Uterus (tissue), 4 donors: ENCODE results near the gene PLEKHJ1. TPM values are rescaled to one million over a fixed set of nuclear protein-coding genes. Genes with fewer than 3 reads are reported as not detected.
"Not testable (repeated sequence)": the region's sequence is repeated elsewhere in the genome, so short reads cannot be mapped to it uniquely, and the experiment has no call there.

Source experiments
- DNase-seq, 2 donors: peaks; one replicate each; pipeline ENCODE4 v3.0.0-alpha.2; 2019 to 2020
- H3K27ac ChIP-seq, 2 donors: fragments of 200-600 bp; sonication (generic); 1 replicate in 1 of 2; 2 replicates in 1 of 2; pipeline ENCODE4 v1.5.1; 2016 to 2018
- H3K27me3 ChIP-seq, 2 donors: fragments of 200-600 bp; sonication (generic); one replicate each; pipeline ENCODE4 v1.5.1; 2018 to 2019; ENCODE audit warnings: control low read depth in 1 of 2
- H3K36me3 ChIP-seq, 2 donors: fragments of 200-600 bp; sonication (generic); one replicate each; pipeline ENCODE4 v1.5.1; 2019; ENCODE audit warnings: control low read depth in 1 of 2
- H3K4me1 ChIP-seq, 2 donors: fragments of 200-600 bp; sonication (generic); one replicate each; pipeline ENCODE4 v1.5.1; 2018 to 2019; ENCODE audit warnings: control low read depth in 1 of 2
- H3K4me3 ChIP-seq, 2 donors: fragments of 200-600 bp; sonication (generic); 1 replicate in 1 of 2; 2 replicates in 1 of 2; pipeline ENCODE4 v1.5.1; 2018 to 2019; ENCODE audit warnings: mild to moderate bottlenecking in 1 of 2
- H3K9me3 ChIP-seq, 2 donors: fragments of 200-600 bp; sonication (generic); one replicate each; pipeline ENCODE4 v1.5.1; 2019; ENCODE audit warnings: control low read depth in 1 of 2
- POLR2A ChIP-seq, 2 donors: fragments of 450-650 bp; IDR thresholded peaks; one replicate each; pipeline ENCODE4 v1.6.1; 2016; ENCODE audit warnings: antibody characterized with exemption in 2 of 2, mild to moderate bottlenecking in 1 of 2, moderate library complexity in 1 of 2
- intact Hi-C: fragments of 100-400 bp; cut with DNase I; formaldehyde crosslinking; loops from one replicate; pipeline ENCODE4 v1.15.1; 2023; ENCODE audit warnings: low total_unique reads
- total RNA-seq, 4 donors: library from RNA; depleted of rRNA in 3 of 4; stranded (reverse); fragments of >200 nt in 3 of 4; gene quantifications; one replicate each; pipeline versions ENCODE4 v1.1.0 to v1.2.4, GENCODE V29; 2014 to 2023
- TF ChIP-seq, protein P1 (sequence below), 4 experiments: fragments of 200-600 bp in 2 of 4; fragments of 450-650 bp in 2 of 4; sonication (generic) in 2 of 4; IDR thresholded peaks; one replicate each; pipeline ENCODE4 v1.5.1; 2016 to 2019; ENCODE audit warnings: antibody characterized with exemption in 4 of 4, mild to moderate bottlenecking in 2 of 4, moderate library complexity in 1 of 4
- donor health status: DM: yes; HTN: yes; CAD: no.

PLEKHJ1 gene, protein sequence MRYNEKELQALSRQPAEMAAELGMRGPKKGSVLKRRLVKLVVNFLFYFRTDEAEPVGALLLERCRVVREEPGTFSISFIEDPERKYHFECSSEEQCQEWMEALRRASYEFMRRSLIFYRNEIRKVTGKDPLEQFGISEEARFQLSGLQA
- total RNA-seq, result 10 to 100 TPM in 3 of 4 donors, 1 to 10 TPM in 1; 5.9 to 56.7 (median 30.1) TPM

DNA sequence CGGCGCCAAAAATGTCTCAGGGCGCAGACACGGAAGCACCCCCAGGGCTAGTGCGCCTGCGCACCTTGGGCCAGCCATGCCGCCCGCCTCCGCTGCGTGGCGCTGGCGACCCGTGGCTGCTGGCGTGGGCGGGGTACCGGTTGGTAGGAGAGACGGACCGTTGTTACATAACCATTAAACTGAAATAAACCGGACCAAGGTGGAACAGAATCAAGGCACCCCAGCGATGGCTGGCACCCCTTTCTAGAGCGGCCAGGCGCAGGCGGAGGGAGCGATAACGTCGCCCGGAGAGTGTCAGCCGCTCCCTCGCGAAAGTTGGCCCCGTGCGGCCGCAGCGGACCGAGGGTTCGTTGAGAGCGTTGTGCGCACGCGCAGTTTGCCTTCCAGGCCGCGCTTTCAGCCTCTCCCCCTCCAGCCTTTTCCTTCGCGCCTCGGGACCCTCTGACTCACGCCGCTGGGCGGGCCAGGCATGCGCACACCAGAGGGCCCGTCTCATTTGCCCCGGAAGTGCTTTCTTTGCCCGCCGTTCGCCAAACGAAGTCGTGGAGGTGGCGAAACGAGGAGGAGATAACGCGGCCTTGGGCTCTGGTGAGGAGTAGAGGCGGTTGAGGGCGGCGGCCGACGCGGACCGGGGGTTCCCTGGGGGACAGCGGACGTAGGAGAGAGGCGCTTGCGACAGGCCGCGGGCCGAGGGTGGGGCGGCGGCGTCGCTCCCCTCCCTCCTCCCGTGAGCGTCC lies at the start of gene PLEKHJ1, which contains the start of gene SF3A2:
Gene PLEKHJ1, minus strand, starts transcription at position 16 of the 737 bp plus-strand sequence. CDS start 81 bp downstream, outside the sequence.
Gene SF3A2, plus strand, starts transcription at position 511 of the 737 bp plus-strand sequence. CDS start 6,595 bp downstream, outside the sequence.
- peak; percentile 97 to 99 for DNase-seq
- Histone ChIP-seq H3K27me3 (no peaks in the 10 kb centered on the region), H3K27ac (peak within 1 kb of the TSS; percentile 99), H3K4me1 (peaks cover 13 to 45% of the 10 kb centered on the region in 2 donors), H3K9me3 (no peaks in the 10 kb centered on the region), H3K4me3 (peak within 1 kb of the TSS; percentile 92 to 93), H3K36me3 (no peaks in the 10 kb centered on the region)
- peak; percentile 47 to 76 for TF ChIP-seq POLR2A (IDR thresholded peaks at IDR 0.05)
- TF ChIP-seq, protein P1, sequence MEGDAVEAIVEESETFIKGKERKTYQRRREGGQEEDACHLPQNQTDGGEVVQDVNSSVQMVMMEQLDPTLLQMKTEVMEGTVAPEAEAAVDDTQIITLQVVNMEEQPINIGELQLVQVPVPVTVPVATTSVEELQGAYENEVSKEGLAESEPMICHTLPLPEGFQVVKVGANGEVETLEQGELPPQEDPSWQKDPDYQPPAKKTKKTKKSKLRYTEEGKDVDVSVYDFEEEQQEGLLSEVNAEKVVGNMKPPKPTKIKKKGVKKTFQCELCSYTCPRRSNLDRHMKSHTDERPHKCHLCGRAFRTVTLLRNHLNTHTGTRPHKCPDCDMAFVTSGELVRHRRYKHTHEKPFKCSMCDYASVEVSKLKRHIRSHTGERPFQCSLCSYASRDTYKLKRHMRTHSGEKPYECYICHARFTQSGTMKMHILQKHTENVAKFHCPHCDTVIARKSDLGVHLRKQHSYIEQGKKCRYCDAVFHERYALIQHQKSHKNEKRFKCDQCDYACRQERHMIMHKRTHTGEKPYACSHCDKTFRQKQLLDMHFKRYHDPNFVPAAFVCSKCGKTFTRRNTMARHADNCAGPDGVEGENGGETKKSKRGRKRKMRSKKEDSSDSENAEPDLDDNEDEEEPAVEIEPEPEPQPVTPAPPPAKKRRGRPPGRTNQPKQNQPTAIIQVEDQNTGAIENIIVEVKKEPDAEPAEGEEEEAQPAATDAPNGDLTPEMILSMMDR (IDR thresholded peaks at IDR 0.05), result peak; percentile 99 to 100 (median 99)
- intact Hi-C loops, result loop anchor here (5.0 kb wide), 1 partner anchor 36 kb away; no protein-coding TSS in a partner anchor

DNA sequence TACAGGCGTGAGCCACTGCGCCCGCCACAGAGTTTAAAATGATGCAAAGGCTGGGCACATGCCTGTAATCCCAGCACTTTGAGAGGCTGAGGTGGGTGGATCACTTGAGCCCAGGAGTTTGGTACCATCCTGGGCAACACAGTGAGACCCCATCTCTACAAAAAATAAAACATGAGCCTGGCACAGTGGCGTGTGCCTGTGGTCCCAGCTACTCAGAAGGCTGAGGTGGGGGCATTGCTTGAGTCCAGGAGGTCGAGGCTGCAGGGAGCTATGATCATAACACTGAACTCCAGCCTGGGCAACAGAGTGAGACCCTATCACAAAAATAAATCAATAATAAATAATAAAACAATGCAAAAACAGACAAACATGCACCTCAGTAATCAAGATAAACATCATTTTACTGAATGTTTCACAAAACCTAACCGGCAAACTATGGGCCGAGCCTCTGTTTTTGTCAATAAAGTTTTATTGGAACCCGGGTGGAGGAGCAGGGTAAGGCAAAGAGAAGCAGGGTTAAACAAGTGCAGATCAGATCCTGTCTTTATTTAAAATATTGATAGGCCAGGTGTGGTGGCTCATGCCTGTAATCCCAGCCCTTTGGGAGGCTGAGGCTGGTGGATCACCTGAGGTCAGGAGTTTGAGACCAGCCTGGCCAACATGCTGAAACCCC lies 47.8 kb upstream of the PLEKHJ1 start:
- Histone ChIP-seq H3K4me3 (no peak overlapping the region), H3K27ac (no peak overlapping the region), H3K27me3 (no peaks in the 10 kb centered on the region), H3K9me3 (no peaks in the 10 kb centered on the region), H3K4me1 (peaks cover 0 to 13% of the 10 kb centered on the region in 2 donors), H3K36me3 (no peaks in the 10 kb centered on the region)
- TF ChIP-seq, protein P1 (IDR thresholded peaks at IDR 0.05), result no peak
- no peak for DNase-seq
- intact Hi-C loops, result no loop called here

DNA sequence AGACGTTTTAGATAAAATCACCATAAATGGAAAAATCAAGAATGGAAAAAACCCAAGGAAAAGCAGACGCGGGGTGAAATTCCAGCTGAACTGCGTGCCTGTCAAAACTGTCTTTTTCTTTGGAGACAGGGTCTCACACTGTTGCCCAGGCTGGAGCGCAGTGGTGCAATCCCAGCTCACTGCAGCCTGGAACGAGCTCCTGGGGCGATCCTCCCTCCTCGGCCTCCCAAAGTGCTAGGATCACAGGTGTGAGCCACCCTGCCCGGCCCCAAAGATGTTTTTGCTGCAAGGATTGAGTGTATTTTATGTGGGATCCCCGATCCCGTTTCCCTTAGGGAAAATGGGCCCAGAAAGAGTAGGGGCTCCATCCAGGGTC lies 46.7 kb upstream of the PLEKHJ1 start:
- TF ChIP-seq POLR2A (IDR thresholded peaks at IDR 0.05), result no peak
- TF ChIP-seq, protein P1 (IDR thresholded peaks at IDR 0.05), result no peak
- Histone ChIP-seq H3K36me3 (no peaks in the 10 kb centered on the region), H3K9me3 (no peaks in the 10 kb centered on the region), H3K27ac (no peak overlapping the region), H3K4me1 (peaks cover 0 to 13% of the 10 kb centered on the region in 2 donors), H3K4me3 (no peak overlapping the region), H3K27me3 (no peaks in the 10 kb centered on the region)
- intact Hi-C loops, result no loop called here
- DNase-seq, result no peak

DNA sequence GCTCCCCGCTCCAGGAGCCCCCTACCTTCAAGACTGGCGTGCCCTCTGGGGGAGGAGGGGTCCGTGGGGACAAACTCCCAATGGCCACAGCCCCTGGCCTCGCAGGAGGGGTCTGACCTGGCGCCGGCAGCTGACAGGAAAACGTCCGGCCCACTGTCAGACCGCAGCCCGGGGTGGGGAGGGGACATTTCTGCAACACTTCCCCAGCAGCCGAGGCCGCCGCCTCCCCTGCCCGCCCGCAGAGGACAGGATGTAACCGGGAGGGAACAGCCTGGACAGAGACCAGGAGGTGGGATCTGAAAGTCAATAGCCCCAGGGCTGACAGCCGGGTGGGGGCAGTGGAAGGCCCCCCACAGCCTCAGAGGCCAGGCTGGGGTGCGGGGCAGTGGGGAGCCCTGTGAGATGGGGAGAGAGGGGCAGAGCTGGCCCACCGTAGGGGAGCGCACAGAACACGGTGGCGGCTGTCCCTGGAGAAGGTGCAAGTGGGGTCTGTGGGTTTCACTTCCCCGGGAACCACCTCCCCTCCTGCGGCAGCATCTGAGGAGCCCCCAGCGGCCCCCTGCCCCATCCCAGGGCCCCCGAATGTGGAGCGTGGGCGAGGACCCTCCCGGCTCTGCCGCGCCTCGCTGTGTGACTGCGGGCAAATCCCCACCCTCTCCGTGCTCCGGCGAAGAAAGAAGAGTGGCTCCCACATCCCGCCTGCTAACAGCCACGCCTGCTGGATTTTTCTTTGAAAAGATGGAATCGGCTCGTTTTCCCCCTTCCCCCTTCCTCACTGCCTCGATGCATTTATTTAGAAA lies 46.1 kb upstream of the PLEKHJ1 start, which contains the start of gene PEAK3:
Gene PEAK3, minus strand, starts transcription at position 114 of the 800 bp plus-strand sequence. CDS start 1,244 bp downstream, outside the sequence.
- TF ChIP-seq, protein P1 (IDR thresholded peaks at IDR 0.05), result no peak
- TF ChIP-seq POLR2A (IDR thresholded peaks at IDR 0.05), result no peak
- Histone ChIP-seq H3K27ac (no peak within 1 kb of the TSS), H3K36me3 (no peaks in the 10 kb centered on the region), H3K4me3 (peak within 1 kb of the TSS in 1 of 2 donors; percentile 23), H3K27me3 (no peaks in the 10 kb centered on the region), H3K9me3 (no peaks in the 10 kb centered on the region), H3K4me1 (peaks cover 0 to 13% of the 10 kb centered on the region in 2 donors)
- intact Hi-C loops, result no loop called here
- DNase-seq, result peak; percentile 49 to 51

DNA sequence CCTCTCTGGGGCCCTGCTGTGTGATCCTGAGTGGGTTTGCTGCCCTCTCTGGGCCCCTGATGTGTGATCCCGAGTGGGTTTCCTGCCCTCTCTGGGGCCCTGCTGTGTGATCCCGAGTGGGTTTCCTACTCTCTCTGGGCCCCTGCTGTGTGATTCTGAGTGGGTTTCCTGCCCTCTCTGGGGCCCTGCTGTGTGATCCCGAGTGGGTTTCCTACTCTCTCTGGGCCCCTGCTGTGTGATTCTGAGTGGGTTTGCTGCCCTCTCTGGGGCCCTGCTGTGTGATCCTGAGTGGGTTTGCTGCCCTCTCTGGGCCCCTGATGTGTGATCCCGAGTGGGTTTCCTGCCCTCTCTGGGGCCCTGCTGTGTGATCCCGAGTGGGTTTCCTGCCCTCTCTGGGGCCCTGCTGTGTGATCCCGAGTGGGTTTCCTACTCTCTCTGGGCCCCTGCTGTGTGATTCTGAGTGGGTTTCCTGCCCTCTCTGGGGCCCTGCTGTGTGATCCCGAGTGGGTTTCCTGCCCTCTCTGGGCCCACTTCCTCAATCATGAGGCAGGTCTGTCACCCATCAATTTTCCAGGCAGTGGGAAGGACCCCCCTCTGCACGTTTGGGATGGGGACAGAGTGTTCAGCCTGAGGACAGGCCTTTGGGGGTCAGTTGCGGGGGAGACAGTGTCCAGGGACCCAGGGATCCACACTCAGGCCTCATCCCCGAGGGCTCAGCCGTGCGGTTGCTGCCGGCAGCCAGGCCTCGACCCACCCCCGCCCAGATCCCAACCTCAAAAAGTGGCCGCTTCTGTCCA lies 45.3 kb upstream of the PLEKHJ1 start:
- H3K27ac ChIP-seq, H3K27me3 ChIP-seq, DNase-seq, H3K9me3 ChIP-seq, H3K36me3 ChIP-seq, intact Hi-C loops: not testable (repeated sequence)
- Histone ChIP-seq H3K4me1 (peaks cover 0 to 13% of the 10 kb centered on the region in 2 donors), H3K4me3 (peak overlapping the region in 1 of 2 donors; percentile 23)
